Measurements from ENCODE around the gene DMRTB1.
A peak's percentile ranks its signal among the peaks of the same experiment; 100 is the strongest.

Gene DMRTB1

GRCh38 chr1:53413175-53414001 lies 45.8 kb upstream of the DMRTB1 start (continued):
- peak; percentile 68; the same call in 1 of the 2 replicates for TF ChIP-seq ZNF398 (tag by site-specific recombination; IDR thresholded peaks at IDR 0.05)
- no peak for TF ChIP-seq PRDM4 (tag by site-specific recombination; IDR thresholded peaks at IDR 0.05)
- TF ChIP-seq ZNF792 (tag by site-specific recombination; IDR thresholded peaks at IDR 0.05), result no peak
- TF ChIP-seq ZNF791 (tag by site-specific recombination; IDR thresholded peaks at IDR 0.05), result no peak
- TF ChIP-seq KLF17 (tag by site-specific recombination; IDR thresholded peaks at IDR 0.05), result no peak
- TF ChIP-seq ZNF184 (tag by site-specific recombination; IDR thresholded peaks at IDR 0.05), result no peak
- TF ChIP-seq ZNF140 (tag by site-specific recombination; IDR thresholded peaks at IDR 0.05), result no peak
- TF ChIP-seq SP7 (tag by site-specific recombination; IDR thresholded peaks at IDR 0.05), result peak; percentile 91
- peak; percentile 82 for TF ChIP-seq ZIC2 (tag by site-specific recombination; IDR thresholded peaks at IDR 0.05)
- no peak for TF ChIP-seq ZNF785 (tag by site-specific recombination; IDR thresholded peaks at IDR 0.05)
- TF ChIP-seq ZNF488 (tag by site-specific recombination; IDR thresholded peaks at IDR 0.05), result no peak
- peak; percentile 66 for TF ChIP-seq GLIS1 (tag by site-specific recombination; IDR thresholded peaks at IDR 0.05)
- no peak for TF ChIP-seq ZNF114 (tag by site-specific recombination; IDR thresholded peaks at IDR 0.05)
- 0 out of 2 replicates have a peak, but pooled peaks have one; percentile 20 for TF ChIP-seq ZNF24 (tag by site-specific recombination; IDR thresholded peaks at IDR 0.05)
- no peak for TF ChIP-seq ZNF596 (tag by site-specific recombination; IDR thresholded peaks at IDR 0.05)
- TF ChIP-seq MZF1 (tag by site-specific recombination; IDR thresholded peaks at IDR 0.05; ENCODE audit: borderline replicate concordance), result no peak
- no peak for TF ChIP-seq ZNF571 (tag by site-specific recombination; IDR thresholded peaks at IDR 0.05)
- peak; percentile 54; the same call in 1 of the 2 replicates for TF ChIP-seq ZNF629 (tag by site-specific recombination; IDR thresholded peaks at IDR 0.05)
- no peak for TF ChIP-seq BCL11A (tag by site-specific recombination; IDR thresholded peaks at IDR 0.05; ENCODE audit: low read depth)
- TF ChIP-seq ZBTB48 (tag by site-specific recombination; IDR thresholded peaks at IDR 0.05), result 0 out of 2 replicates have a peak, but pooled peaks have one; percentile 4
- no peak for TF ChIP-seq ZNF548 (tag by site-specific recombination; IDR thresholded peaks at IDR 0.05)
- no peak for TF ChIP-seq ZNF23 (tag by site-specific recombination; IDR thresholded peaks at IDR 0.05; ENCODE audit: borderline replicate concordance)
- no peak for TF ChIP-seq ZNF48 (tag by site-specific recombination; IDR thresholded peaks at IDR 0.05)
- TF ChIP-seq ZSCAN23 (tag by site-specific recombination; IDR thresholded peaks at IDR 0.05), result no peak
- TF ChIP-seq ZNF302 (tag by site-specific recombination; IDR thresholded peaks at IDR 0.05; ENCODE audit: low read depth), result no peak
- no peak for TF ChIP-seq BCL6B (tag by site-specific recombination; IDR thresholded peaks at IDR 0.05)
- TF ChIP-seq ZNF555 (tag by site-specific recombination; conservative IDR thresholded peaks at IDR 0.05), result no peak
- TF ChIP-seq ELK4 (IDR thresholded peaks at IDR 0.05; ENCODE audit: borderline replicate concordance, low read depth, low read length), result no peak
- peak; percentile 58 for TF ChIP-seq EGR2 (tag by site-specific recombination; IDR thresholded peaks at IDR 0.05; ENCODE audit: low read depth)
- no peak for TF ChIP-seq ZNF530 (tag by site-specific recombination; IDR thresholded peaks at IDR 0.05; ENCODE audit: low read depth)
- peak; percentile 78 for TF ChIP-seq ZFHX2 (tag by site-specific recombination; conservative IDR thresholded peaks at IDR 0.05)
- no peak for TF ChIP-seq ZNF561 (tag by site-specific recombination; IDR thresholded peaks at IDR 0.05; ENCODE audit: borderline replicate concordance)
- no peak for TF ChIP-seq GLI2 (tag by site-specific recombination; IDR thresholded peaks at IDR 0.05; ENCODE audit: borderline replicate concordance, low read depth)
